AG10803 (cell line): ENCODE results near the gene KIF2B.

Experiments
- DNase-seq: peaks from one replicate; pipeline ENCODE4 v3.0.0; 2010; ENCODE audit warnings: low read depth
- H3K4me3 ChIP-seq: 2 replicates; pipeline ENCODE4 v1.5.1; 2011; ENCODE audit warnings: mild to moderate bottlenecking, low read length, control low read depth
- TF ChIP-seq, protein P1 (sequence below): conservative IDR thresholded peaks from 2 replicates; pipeline ENCODE4 v1.5.1; 2011; ENCODE audit warnings: mild to moderate bottlenecking, low read length, control low read depth, inconsistent platforms

The KIF2B gene, protein sequence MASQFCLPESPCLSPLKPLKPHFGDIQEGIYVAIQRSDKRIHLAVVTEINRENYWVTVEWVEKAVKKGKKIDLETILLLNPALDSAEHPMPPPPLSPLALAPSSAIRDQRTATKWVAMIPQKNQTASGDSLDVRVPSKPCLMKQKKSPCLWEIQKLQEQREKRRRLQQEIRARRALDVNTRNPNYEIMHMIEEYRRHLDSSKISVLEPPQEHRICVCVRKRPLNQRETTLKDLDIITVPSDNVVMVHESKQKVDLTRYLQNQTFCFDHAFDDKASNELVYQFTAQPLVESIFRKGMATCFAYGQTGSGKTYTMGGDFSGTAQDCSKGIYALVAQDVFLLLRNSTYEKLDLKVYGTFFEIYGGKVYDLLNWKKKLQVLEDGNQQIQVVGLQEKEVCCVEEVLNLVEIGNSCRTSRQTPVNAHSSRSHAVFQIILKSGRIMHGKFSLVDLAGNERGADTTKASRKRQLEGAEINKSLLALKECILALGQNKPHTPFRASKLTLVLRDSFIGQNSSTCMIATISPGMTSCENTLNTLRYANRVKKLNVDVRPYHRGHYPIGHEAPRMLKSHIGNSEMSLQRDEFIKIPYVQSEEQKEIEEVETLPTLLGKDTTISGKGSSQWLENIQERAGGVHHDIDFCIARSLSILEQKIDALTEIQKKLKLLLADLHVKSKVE

DNA sequence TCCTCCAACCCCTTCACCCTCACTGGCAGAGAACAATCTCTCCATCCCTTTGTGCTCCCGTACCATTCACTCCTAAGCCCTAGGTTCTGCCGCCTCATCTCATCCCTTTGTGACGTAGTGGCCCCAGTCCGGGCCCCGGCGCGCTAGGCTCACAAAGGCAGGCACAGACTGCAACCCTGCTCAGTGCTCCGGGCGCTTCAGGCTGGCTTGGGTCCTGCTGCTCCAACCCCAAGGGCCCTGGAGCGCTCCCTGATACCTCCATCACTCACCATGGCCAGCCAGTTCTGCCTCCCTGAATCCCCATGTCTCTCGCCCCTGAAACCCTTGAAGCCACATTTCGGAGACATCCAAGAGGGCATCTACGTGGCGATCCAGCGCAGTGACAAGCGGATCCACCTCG, at the start of gene KIF2B:
TSS of gene KIF2B (plus strand) at position 164 of the 400 bp plus-strand sequence. CDS start at position 271, 107 bp downstream.
- TF ChIP-seq, protein P1, sequence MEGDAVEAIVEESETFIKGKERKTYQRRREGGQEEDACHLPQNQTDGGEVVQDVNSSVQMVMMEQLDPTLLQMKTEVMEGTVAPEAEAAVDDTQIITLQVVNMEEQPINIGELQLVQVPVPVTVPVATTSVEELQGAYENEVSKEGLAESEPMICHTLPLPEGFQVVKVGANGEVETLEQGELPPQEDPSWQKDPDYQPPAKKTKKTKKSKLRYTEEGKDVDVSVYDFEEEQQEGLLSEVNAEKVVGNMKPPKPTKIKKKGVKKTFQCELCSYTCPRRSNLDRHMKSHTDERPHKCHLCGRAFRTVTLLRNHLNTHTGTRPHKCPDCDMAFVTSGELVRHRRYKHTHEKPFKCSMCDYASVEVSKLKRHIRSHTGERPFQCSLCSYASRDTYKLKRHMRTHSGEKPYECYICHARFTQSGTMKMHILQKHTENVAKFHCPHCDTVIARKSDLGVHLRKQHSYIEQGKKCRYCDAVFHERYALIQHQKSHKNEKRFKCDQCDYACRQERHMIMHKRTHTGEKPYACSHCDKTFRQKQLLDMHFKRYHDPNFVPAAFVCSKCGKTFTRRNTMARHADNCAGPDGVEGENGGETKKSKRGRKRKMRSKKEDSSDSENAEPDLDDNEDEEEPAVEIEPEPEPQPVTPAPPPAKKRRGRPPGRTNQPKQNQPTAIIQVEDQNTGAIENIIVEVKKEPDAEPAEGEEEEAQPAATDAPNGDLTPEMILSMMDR = no peak
- H3K4me3 ChIP-seq = no peak within 1 kb of the TSS
- no peak for DNase-seq

DNA sequence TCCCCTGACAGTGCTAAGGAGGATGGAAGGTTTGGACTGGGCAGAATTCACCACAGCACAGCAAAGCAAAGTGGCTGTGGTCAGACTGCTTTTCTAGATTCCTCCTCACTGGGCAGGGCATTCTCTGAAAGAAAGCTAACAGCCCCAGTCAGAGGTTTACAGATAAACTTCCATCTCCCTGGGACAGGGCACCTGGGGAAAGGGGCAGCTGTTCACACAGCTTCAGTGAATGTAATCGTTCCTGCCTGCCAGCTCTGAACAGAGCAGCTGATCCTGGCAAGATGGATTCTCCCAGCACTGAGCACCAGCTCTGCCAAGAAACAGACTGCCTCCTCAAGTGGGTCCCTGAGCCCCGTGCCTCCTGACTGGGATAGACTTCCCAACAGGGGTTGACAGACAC, 42.4 kb upstream of the KIF2B start:
- TF ChIP-seq, protein P1 = no peak
- H3K4me3 ChIP-seq = no peak overlapping the region
- no peak for DNase-seq

DNA sequence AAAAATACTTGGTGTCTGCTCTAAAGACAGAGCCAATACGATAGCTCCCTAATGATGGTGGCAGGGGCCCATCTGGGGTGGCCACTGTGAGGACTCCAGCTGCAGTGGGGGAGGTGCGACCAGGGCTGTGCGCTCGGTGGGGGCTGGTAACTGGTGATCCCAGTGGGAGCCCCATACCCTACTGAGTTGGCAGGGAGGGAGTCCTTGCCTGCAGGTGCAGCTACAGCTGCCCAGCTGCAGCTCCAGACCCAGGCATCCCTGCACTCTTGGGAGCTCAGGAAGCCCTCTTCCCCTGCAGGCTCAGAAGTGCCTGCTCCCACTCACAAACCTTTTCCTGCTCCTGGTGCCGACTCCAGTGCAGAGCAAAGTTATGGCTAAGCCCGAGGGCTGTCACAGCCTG, 31.2 kb upstream of the KIF2B start:
- DNase-seq = no peak
- TF ChIP-seq, protein P1 = no peak
- H3K4me3 ChIP-seq = no peak overlapping the region

DNA sequence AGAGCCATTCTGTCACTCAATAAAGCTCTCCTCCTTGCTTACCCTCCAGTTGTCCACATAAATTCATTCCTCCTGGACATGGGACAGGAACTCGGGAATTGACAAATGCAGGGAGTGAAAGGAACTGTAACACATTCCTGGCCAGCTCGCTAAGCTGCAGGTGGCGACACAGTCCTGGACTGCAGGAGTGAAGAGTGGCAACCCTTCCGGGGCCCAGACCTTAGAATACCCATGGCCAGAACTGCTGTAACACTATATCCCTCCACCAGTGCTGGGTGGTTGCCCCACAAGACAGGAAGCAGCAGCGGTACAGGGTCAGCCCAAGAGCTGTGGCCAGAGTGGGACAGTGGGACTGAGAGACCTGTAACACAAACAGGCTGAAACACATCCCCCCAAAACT, 30.3 kb upstream of the KIF2B start:
- no peak overlapping the region for H3K4me3 ChIP-seq
- no peak for DNase-seq
- TF ChIP-seq, protein P1 = no peak

DNA sequence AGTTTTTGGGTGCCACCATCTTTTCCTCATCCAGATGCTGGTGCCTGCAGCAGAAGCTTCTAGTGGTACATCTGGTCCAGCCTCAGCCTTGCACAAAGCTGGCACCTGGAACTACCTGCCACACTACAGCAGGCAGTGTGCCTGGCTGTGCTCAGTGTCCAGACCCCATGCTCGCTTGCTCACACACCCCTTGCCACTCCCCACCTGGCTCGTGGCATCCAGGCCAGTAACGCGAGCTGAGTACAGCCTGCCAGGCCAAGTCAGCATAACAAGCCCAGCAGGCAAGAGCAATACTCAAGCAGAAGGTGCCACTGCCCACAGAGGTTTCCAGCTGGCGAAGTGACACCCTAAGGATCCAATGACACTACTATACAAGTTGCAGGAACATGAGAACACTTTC, 29.7 kb upstream of the KIF2B start:
- no peak overlapping the region for H3K4me3 ChIP-seq

DNA sequence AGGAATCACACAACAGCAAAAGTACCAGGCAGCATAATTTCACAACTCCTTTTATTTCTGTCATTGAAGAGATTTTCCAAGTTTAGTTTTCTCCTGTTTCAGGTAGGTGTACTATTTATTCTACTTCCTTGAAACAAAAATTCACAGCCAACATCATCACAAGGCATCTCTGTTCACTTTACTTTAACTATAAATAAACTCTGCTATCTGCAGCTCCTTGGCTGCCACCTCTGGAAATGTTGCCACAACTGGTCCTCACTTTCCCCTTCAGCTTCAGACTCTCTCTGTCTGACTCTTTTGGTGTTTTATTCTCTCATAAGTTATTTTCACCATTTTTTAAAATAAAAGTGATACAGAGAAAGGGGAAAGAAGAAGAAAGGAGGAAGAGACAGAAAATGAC, 27.9 kb upstream of the KIF2B start:
- TF ChIP-seq, protein P1 = no peak

More for the DNA sequence above, 29.7 kb upstream of the KIF2B start:
- DNase-seq = no peak
- TF ChIP-seq, protein P1 = no peak

DNA sequence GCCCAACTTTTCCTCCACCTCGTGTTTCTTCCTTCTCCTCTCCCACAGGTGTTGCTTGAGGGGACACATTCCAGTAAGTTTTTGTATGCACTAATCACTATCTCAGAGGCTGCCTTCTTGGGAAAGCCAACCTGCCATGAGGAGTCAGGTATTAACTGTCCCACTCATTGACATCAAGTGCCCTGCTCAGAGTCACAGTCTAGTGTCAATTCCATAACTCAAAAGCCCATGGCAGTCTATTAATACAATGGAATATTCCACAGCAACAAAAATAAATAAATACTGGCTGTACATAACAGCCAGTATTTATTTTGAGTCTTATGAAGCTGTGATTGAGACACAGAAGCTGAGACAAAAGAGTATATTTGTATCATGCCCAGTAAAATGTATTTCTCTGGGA, 26.1 kb upstream of the KIF2B start:
- H3K4me3 ChIP-seq = no peak overlapping the region
- TF ChIP-seq, protein P1 = no peak
- DNase-seq = no peak

More for the DNA sequence above, 27.9 kb upstream of the KIF2B start:
- H3K4me3 ChIP-seq = no peak overlapping the region
- DNase-seq = no peak
